HepG2 (cell line): ENCODE data around the gene ZMYND8. TPM values are rescaled to one million over a fixed set of nuclear protein-coding genes. Genes with fewer than 3 reads are reported as not detected.
A peak's percentile ranks its signal among the peaks of the same experiment; 100 is the strongest.

Source experiments
- ATAC-seq: fragments of 200-7000 bp; cut with Tn5 transposase; 3 replicates; pipeline ENCODE4 v1.9.1; 2020; ENCODE audit warnings: mild to moderate bottlenecking, moderate library complexity
- BruUV-seq: library from RNA; stranded (reverse); fragments of 400-500 nt; replicated peaks from 2 replicates; lab custom pipeline; 2021; lab: Mats Ljungman, UMichigan
- CTCF ChIA-PET: fragments of 300-600 bp; formaldehyde crosslinking; extraction: SDS; loops from one replicate; lab custom pipeline; 2021; ENCODE audit warnings: low total read pairs, inconsistent platforms, low intra/inter-chr PET ratio; lab: Yijun Ruan, JAX
- POLR2A ChIA-PET: fragments of 350-600 bp; sonication (Branson Sonifier 250); formaldehyde crosslinking; loops from one replicate; lab custom pipeline; 2020; ENCODE audit warnings: antibody characterized with exemption, inconsistent platforms; lab: Yijun Ruan, JAX
- DNase-seq: peaks from one replicate; pipeline ENCODE4 v3.0.0-alpha.2; 2015; ENCODE audit warnings: low spot score
- FAIRE-seq: peaks from 3 replicates; lab custom pipeline; 2011; peaks lifted over from hg19 to GRCh38; lab: Jason Lieb, UNC
- H2AFZ ChIP-seq: one replicate; pipeline ENCODE4 v1.6.1; 2011; ENCODE audit warnings: low read length, inconsistent platforms
- H3K27ac ChIP-seq: fragments of 300-600 bp; 3 replicates; pipeline ENCODE4 v1.8.0; 2011; ENCODE audit warnings: mixed run types, mild to moderate bottlenecking, mixed read lengths, low read length, inconsistent platforms; ENCODE audit not compliant: insufficient read depth; ENCODE audit errors: extremely low read length
- H3K27me3 ChIP-seq, 2 experiments: fragments of 200-600 bp in 1 of 2; 2 replicates in 1 of 2; 3 replicates in 1 of 2; pipeline versions ENCODE4 v1.6.0 to v1.8.0; 2011; ENCODE audit warnings: low read length in 2 of 2, mild to moderate bottlenecking in 2 of 2, moderate library complexity in 2 of 2, inconsistent platforms in 1 of 2; ENCODE audit not compliant: insufficient read depth in 2 of 2, control insufficient read depth in 1 of 2
- H3K36me3 ChIP-seq, 2 experiments: fragments of 200-600 bp in 1 of 2; replicated peaks in 1 of 2; 2 replicates in 1 of 2; 3 replicates in 1 of 2; pipeline versions ENCODE4 v1.5.1 to v1.8.0; 2011; ENCODE audit warnings: low read length in 2 of 2, inconsistent platforms in 1 of 2; ENCODE audit not compliant: insufficient read depth in 2 of 2, control insufficient read depth in 1 of 2
- H3K4me1 ChIP-seq: 2 replicates; pipeline ENCODE4 v1.5.1; 2012; ENCODE audit warnings: low read length, inconsistent platforms; ENCODE audit not compliant: insufficient read depth
- H3K4me2 ChIP-seq: 2 replicates; pipeline ENCODE4 v1.6.0; 2011; ENCODE audit warnings: low read depth, low read length, inconsistent platforms
- H3K4me3 ChIP-seq, 3 experiments: fragments of 200-600 bp in 1 of 3; sonication (generic), shearing (Covaris generic) in 1 of 3; replicated peaks in 1 of 3; 2 replicates each; pipeline ENCODE4 v1.5.1; 2011 to 2016; ENCODE audit warnings: low read length in 3 of 3, inconsistent platforms in 2 of 3, low read depth in 2 of 3, mild to moderate bottlenecking in 2 of 3, control low read depth in 1 of 3, mixed read lengths in 1 of 3; ENCODE audit not compliant: insufficient read depth in 1 of 3
- H3K79me2 ChIP-seq: one replicate; pipeline ENCODE4 v1.6.1; 2011; ENCODE audit warnings: low read length, inconsistent platforms; ENCODE audit not compliant: insufficient read depth
- H3K9ac ChIP-seq: 2 replicates; pipeline ENCODE4 v1.6.0; 2011; ENCODE audit warnings: mild to moderate bottlenecking, low read depth, low read length, inconsistent platforms; ENCODE audit not compliant: insufficient read depth
- H3K9me3 ChIP-seq: 2 replicates; pipeline ENCODE4 v1.5.1; 2012; ENCODE audit warnings: mild to moderate bottlenecking, low read length
- H4K20me1 ChIP-seq: 2 replicates; pipeline ENCODE4 v1.6.0; 2011; ENCODE audit warnings: inconsistent platforms, mild to moderate bottlenecking, low read length, moderate library complexity; ENCODE audit not compliant: insufficient read depth
- KDM1A ChIP-seq: IDR thresholded peaks from 2 replicates; pipeline ENCODE4 v1.6.1; 2016; ENCODE audit warnings: missing compliant biosample characterization
- TEF ChIP-seq: sonication (generic); formaldehyde crosslinking; IDR thresholded peaks from 2 replicates; pipeline ENCODE4 v1.5.0; 2020; ENCODE audit warnings: missing genetic modification reagents
- THAP7 ChIP-seq: sonication (generic); formaldehyde crosslinking; IDR thresholded peaks from 2 replicates; pipeline ENCODE4 v1.8.1; 2023; ENCODE audit warnings: mild to moderate bottlenecking, missing genetic modification reagents
- ZMYM3 ChIP-seq: sonication (generic); formaldehyde crosslinking; IDR thresholded peaks from 2 replicates; pipeline ENCODE4 v1.5.1; 2020; ENCODE audit warnings: mild to moderate bottlenecking, missing genetic modification reagents
- ZNF264 ChIP-seq: sonication (generic); formaldehyde crosslinking; IDR thresholded peaks from 2 replicates; pipeline ENCODE4 v1.4.0; 2020; ENCODE audit warnings: missing genetic modification reagents
- ZNF317 ChIP-seq: sonication (generic); formaldehyde crosslinking; IDR thresholded peaks from 2 replicates; pipeline ENCODE4 v1.5.0; 2020; ENCODE audit warnings: mild to moderate bottlenecking, missing genetic modification reagents
- ZNF432 ChIP-seq: sonication (generic); formaldehyde crosslinking; IDR thresholded peaks from 2 replicates; pipeline ENCODE4 v1.5.0; 2020; ENCODE audit warnings: missing genetic modification reagents, mild to moderate bottlenecking, borderline replicate concordance
- ZNF629 ChIP-seq: sonication (generic); formaldehyde crosslinking; conservative IDR thresholded peaks from 2 replicates; pipeline ENCODE4 v1.5.0; 2020; ENCODE audit warnings: missing genetic modification reagents
- ZNF800 ChIP-seq: sonication (generic); formaldehyde crosslinking; IDR thresholded peaks from 2 replicates; pipeline ENCODE4 v1.4.0; 2020; ENCODE audit warnings: missing genetic modification reagents
- WGBS: methylation state at CpG from one replicate; pipeline ENCODE4 v1.1.6; 2017; ENCODE audit warnings: low lambda C conversion rate; 5-methylcytosine and 5-hydroxymethylcytosine counted together
- in situ Hi-C: cut with HindIII; loops from 2 replicates; pipeline ENCODE4 v1.10.0; 2017; ENCODE audit warnings: low pct_unique_long_range_greater_than_20kb; ENCODE audit not compliant: extremely low pct_ligation_motif_present
- intact Hi-C: fragments of 100-400 bp; cut with micrococcal nuclease; formaldehyde crosslinking; loops from one replicate; pipeline ENCODE4 v1.10.0; 2022; ENCODE audit not compliant: unreplicated experiment
- polyA plus RNA-seq, 8 experiments: library from polyadenylated mRNA; depleted of rRNA in 3 of 8; stranded (reverse) in 7 of 8; unstranded in 1 of 8; fragments of >200 nt; fragmentation: Illumina TruSeq in 4 of 8; extraction: Trizol in 4 of 8; gene quantifications; 2 replicates each; pipeline versions ENCODE4 v1.2.1 to v1.2.3, GENCODE V29; 2011 to 2016; ENCODE audit warnings: low read depth in 4 of 8, missing spikeins in 1 of 8, mixed read lengths in 1 of 8; ENCODE audit not compliant: insufficient read depth in 1 of 8
- total RNA-seq, 5 experiments: library from RNA; depleted of rRNA; stranded (reverse); fragments of >200 nt; fragmentation: Illumina TruSeq; extraction: Trizol; gene quantifications; 2 replicates each; pipeline ENCODE4 v1.2.3, GENCODE V29; 2016; ENCODE audit warnings: low read depth in 1 of 5

ZMYND8 gene
- total and polyA plus RNA-seq, 2 of the 13 experiments (the other 11 are each of a cell fraction or from before 2014, with no cell fraction given): 53.9 to 84.7 TPM

- ChIA-PET POLR2A (interaction anchor here (1.3 to 1.7 kb wide), 2 partner anchors 17 to 257 kb away, joined by 3 to 4 read pairs; no protein-coding TSS in a partner anchor), CTCF (interaction anchor here (1.0 to 4.1 kb wide), 2 partner anchors 185 to 423 kb away, joined by 4 to 57 read pairs; no protein-coding TSS in a partner anchor)
- ATAC-seq: no peak
- Histone ChIP-seq H3K9ac (no peak overlapping the region), H3K27me3 (peaks cover 0 to 4% of the 10 kb centered on the region in 2 experiments; a peak in 2 of 5 replicates), H2AFZ (no peak overlapping the region), H3K4me1 (peaks cover 59% of the 10 kb centered on the region), H3K9me3 (no peaks in the 10 kb centered on the region), H3K36me3 (no peaks in the 10 kb centered on the region), H4K20me1 (no peaks in the 10 kb centered on the region), H3K27ac (no peak overlapping the region), H3K4me2 (no peak overlapping the region), H3K79me2 (no peaks in the 10 kb centered on the region), H3K4me3 (no peak overlapping the region)
- 58% methylated on average over 3 of the region's 3 CpGs for WGBS
- FAIRE-seq: no peak
- in situ Hi-C loops (loop anchor here (5.0 to 10.0 kb wide), 2 partner anchors 184 to 427 kb away; no protein-coding TSS in a partner anchor), intact Hi-C loops (no loop called here)
- no peak for DNase-seq
- TF ChIP-seq ZMYM3 (peak; percentile 55; the same call in 1 of the 2 replicates), ZNF264 (CRISPR knock-in tag) (no peak), KDM1A (CRISPR knock-in tag) (peak; percentile 41; the same call in 1 of the 2 replicates), ZNF800 (no peak), ZNF629 (CRISPR knock-in tag) (peak; percentile 94), ZNF432 (CRISPR knock-in tag) (no peak), TEF (CRISPR knock-in tag) (no peak), ZNF317 (CRISPR knock-in tag) (no peak), THAP7 (CRISPR knock-in tag) (no peak)
- BruUV-seq: no TSS peak
These were observed 158.2 kb downstream of the ZMYND8 start for GRCh38 chr20:47198254-47198671.
